Right renal cortex interstitium (tissue), 3 donors: Measurements from ENCODE around the gene SMIM44. TPM values are rescaled to one million over a fixed set of nuclear protein-coding genes. Genes with fewer than 3 reads are reported as not detected.

Experiments used
- DNase-seq, 3 donors: peaks; one replicate each; pipeline ENCODE4 v3.0.0-alpha.2; 2013; ENCODE audit warnings: low read depth in 3 of 3, low spot score in 2 of 3
- polyA plus RNA-seq, 3 donors: library from polyadenylated mRNA; unstranded; fragments of 120-200 nt; gene quantifications; one replicate each; pipeline ENCODE4 v1.2.1, GENCODE V29; 2013; ENCODE audit not compliant: insufficient read length in 3 of 3

SMIM44 gene
- polyA plus RNA-seq, 3 donors, result not detected

DNA sequence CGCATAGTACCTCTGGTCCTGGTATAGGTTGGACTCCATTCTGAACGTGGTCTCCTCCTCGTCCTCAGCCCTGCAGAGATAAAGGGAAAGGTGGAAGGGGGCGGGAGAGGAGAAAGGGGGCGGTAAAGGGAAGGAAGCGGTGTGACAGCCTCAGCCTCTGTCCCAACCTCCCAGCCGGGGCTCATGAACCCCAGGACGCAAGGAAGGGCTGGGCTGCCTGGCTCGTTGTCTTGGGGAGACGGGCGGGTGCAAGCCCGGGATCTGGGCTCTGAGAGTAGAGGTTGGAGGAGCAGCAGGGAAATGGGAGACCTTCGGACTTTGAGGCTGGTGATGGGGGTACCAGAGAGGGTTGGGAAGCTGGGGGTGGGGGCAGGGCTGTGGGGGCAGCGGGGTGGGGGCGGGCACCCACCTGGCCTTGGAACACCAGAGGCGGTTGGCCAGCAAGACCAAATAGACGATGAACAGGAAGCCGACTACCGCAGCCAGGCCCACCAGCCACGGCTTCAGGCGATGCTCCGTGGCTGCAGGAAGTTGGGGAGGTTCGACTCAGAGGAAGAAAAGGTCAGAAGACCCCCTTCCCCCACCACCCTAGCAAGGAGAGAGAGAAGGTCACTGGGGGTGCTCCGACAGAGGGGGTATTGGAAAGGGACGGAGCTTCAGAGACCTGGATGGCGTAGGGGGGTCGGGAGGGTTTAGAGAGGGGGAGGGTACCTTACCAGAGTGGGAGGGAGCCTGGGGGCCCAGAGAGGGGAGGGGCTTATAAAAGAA lies 4.6 kb downstream of the SMIM44 start:
- no peak for DNase-seq

DNA sequence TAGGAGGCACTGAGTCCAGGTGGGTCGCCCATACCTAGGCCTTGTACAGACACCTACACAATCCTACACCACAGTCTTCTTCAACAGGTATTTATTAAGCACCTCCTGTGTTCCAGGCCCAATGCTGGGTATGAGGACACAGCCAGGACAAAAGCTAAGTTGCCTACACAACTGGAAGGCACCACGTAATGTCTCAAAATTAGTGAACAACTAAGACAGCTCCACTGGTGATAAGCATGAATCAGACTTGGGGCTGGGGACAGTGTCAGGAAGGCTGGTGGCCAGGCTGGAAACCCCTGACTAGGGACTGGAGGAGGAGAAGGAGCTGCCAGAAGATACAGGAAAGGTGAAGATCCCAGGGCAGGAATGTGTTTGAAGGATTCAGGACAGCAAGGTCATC lies 5.3 kb downstream of the SMIM44 start:
- DNase-seq, result no peak

DNA sequence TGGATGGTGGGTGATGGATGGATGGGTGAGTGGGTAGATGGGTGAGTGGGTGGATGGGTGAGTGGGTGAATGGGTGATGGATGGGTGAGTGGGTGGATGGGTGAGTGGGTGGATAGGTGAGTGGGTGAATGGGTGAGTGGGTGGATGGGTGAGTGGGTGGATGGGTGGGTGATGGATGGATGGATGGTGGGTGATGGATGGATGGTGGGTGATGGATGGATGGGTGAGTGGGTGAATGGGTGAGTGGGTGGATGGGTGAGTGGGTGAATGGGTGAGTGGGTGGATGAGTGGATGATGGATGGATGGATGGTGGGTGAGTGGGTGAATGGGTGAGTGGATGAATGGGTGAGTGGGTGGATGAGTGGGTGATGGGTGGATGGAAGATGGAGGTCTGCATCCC lies 5.7 kb downstream of the SMIM44 start:
- DNase-seq, result no peak

DNA sequence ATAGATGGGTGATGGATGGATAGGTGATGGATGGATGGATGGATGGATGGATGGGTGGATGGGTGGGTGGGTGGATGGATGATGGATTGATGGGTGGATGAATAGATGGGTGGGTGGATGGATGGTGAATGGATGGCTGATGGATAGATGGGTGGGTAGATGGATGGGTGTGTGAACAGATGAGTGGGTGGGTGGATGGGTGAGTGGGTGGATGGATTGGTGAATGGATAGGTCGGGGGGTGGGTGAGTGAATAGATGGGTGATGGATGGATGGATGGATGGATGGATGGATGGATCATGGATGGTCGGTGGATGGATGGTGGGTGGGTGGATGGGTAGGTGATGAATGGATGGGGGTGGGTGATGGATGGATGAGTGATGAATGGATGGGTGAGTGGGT lies 6.4 kb downstream of the SMIM44 start:
- DNase-seq, result no peak

DNA sequence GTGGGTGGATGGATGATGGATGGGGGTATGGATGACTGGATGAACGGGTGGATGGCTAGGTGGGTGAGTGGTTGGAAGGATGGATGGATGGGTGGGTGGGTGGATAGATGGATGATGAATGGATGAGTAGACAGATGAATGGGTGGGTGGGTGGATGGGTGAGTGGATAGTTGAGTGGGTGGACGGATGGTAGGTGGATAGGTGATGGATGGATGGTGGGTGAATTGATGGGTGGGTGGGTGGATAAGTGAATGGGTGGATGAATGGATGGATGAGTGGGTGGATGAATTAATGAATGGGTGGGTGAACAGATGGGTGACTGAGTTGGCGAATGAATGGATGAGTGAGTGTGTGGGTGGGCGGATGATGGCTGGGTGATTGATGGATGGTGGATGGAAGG lies 7.8 kb downstream of the SMIM44 start:
- no peak for DNase-seq

DNA sequence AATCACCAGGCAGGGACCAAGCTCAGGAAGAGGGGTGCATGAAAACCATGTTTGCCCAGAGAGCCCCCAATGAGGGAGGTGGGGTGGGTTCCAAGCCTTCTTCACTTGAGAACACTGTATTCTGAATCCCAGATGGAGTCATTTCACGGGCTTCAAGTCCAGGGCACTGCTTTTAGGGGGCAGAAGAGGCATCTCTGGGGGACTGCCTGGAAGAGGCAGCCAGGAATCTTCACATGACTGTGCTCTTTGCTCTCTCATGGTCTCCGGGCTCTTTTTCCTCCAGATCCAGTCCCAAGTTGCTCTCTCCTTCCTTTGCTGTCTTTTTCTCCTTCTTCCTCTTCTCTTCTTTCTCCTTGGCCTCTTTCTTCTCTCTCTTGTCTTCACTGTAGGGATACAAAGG lies 8.6 kb downstream of the SMIM44 start:
- no peak for DNase-seq

DNA sequence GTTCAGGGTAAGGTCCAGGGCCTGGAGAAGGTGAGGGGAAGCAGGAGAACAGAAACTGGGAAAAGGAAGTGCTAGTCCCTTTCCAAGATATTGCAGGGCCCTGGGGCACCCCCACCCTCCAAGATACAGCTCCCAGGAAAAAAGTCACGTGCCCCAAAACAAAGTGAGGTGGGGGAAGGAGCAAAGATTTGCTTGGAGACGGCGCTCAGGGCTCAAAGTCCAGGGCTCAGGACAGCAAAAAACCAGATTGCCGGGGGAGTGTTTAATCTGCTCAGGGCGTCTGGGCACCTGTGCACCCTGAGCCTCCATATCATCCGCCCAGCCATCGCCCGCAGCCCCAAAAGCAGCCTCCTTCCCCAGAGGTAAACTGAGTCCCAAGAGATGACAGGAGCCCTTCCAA lies 9.2 kb downstream of the SMIM44 start:
- DNase-seq, result no peak

DNA sequence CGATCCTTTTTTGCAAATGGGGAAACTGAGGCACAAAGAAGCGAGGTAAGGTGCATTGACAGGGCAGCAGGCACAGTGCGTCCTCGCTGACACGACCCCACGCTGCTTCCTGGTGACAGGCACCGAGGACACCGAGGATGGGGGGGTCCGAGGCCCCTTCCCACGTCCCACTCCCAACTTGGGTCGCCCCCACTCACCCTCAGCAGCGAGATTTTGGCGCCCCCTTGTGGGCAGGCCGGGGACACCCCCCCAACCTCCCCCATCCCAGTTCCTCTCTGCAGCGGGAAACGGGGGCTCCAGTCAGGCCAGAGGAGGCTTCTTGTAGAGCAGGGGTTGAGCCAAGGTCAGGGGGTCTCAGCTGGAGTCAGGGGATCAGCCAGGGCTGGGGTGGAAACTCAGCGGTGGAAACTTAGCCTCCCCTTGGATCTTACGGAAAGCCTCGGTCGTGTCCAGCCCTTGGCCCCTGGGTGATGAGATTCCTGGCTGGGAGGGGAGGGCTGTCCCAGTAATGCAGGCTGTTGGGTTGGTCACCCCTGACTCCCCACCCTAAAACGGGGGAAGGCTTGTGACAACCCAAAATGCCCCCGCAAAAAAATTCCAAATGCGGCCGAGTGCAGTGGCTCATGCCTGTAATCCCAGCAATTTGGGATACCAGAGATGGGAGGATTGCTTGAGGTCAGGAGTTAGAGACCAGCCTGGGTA lies 11.1 kb downstream of the SMIM44 start:
- DNase-seq, result no peak

DNA sequence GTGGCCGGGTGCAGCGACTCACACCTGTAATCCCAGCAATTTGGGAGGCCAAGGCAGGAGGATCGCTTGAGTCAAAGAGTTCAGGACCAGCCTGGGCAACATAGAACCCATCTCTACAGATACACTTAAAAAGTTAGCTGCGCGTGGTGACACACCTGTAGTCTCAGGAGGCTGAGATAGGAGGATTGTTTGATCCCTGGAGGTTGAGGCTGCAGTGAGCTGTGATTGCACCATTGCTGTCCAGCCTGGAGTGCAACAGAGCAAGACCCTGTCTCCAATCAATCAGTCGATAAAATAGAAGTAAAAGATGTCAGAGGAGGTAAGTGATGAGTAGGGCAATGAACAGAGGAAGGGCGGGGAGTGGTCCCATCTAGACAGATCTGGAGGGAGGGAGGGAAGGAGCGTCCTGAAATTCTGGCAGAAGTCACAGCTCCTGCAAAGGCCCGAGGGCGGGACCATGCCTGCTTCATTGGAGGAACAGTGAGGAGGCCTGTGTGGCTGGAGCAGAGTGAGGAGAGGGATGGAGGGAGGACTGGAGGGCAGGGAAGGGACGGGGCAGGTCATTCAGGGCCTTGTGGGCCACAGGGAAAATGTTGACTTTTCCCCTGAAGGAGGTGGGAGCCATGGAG lies 12.6 kb downstream of the SMIM44 start:
- no peak for DNase-seq

DNA sequence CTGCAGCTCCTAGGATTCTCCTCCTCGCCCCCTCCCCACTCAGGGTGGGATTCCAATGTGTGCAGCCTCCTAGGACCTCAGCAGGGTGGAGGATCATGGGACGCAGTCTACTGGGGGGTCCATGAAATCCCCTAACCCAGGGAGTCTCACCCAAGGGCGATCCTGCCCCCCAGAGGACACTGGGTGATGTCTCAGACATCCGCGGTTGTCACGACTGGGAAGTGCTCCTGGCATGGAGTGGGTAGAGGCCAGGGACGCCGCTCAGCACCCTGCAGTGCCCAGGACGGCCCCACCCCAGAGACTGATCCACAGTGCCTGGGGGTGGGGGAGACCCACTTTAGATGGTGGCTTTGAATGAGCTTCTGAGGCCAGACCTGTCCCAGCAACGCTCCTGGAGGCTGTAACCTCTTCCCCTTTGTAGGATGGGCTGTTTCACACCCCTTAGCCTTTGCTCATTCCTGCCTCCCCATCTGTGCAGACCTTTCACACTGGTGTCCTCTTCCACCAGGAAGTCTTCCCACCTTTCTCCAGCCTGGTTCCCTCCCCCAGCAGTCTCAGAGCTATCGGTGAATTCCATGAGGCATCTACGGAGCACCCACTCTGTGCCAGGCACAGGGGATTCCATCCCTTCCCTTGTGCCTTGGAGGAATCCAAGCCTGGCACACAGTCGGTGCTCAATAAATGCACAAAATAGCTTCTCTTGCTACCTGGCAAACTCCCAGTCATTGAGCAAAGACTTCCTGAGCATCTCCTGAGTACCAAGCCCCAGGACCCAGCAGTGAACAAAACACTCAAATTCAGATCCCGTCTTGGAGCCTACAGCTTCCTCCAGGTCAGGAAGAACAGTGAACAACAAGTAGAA lies 13.4 kb downstream of the SMIM44 start:
- no peak for DNase-seq

DNA sequence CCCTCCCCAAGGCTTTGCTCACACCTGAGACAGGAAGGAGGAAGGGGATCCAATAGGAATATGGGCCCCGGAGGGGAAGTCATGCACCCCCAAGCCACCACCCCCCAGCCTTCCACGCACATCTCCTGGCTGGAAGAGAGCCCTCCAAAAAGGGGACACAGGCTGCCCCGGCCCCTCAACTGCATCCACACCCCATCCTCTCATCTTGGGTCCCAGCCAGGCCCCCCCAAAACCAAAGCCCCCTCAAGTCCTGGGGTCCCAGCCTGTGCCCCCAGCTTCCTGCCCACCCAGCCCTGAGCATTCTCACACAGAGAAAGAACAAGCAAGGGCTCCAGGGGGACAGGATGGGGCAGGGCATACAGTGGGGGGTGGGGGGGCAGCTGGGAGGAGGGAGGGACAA lies 15.0 kb downstream of the SMIM44 start:
- DNase-seq, result no peak

DNA sequence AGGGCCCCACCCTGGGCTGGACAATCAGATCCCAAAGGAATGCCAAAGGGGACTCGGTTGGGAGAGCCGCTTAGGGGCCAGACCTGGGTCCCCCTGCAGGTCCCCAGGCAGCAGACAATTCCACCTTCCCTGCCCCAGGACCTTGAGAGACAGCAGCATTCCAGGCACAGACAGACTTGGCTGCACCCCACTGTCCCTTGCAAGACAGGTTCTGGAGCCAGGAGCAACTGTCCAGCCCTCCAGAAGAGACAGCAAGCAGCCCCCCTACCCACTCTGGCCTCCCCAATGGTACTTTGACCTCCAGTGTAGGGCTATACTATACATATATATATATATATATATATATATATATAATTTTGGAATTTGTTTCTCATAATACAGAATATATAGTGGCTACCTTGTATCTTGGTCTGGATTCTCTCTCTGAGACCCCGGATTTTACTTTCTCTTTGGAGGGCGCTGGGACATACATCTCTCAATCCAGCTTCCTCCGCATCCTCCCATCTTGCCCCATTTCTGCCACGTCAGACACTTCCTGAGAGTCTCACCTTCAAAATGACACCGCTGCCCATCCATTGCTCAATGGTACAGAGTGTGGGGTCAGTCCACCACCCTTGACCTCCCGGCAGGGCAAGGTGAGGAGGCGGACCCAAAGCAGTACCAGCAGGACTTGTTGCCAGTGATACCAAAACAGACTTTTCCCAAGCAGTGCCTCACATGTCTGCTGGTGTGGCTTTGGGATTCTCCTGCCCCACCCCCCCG lies 15.6 kb downstream of the SMIM44 start:
- DNase-seq, result no peak

DNA sequence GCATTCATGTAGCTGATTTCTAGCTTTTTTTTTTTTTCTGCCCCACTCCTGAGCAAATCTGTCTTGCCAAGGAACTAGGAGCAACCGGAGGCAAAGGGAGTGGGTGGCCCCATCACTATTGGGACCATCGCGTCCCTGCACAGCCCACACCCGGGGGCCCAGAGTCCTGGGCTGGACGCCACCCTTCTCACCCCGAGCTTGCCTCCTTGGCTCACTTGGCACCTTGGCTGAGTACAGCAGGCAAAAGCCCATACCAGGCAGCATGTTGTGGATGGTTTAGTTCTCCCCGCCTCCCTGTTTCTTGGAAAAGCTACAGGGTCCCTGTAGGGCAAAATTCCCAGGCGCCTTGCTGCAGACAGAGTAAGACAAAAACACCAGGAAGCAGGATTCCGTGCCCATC lies 16.6 kb downstream of the SMIM44 start:
- no peak for DNase-seq

DNA sequence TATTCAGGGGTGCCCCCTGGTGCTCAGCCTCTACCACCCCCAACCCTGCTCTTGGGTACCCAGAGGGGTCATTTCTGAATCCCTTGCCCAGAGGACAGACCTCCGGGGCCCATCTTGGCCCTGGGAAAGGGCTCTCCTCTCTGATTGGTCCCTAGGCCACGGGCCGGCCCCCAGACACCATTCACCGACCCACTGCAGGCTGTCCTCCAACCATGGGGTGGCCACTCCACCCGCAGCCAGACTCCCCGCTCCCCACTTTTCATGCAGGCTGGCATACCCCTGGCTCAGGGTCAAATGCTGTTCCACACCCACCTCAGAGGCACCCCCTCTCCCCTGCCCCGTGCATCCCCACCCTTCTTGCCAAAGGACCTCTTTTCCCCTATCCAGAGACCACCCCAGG lies 17.7 kb downstream of the SMIM44 start:
- no peak for DNase-seq

DNA sequence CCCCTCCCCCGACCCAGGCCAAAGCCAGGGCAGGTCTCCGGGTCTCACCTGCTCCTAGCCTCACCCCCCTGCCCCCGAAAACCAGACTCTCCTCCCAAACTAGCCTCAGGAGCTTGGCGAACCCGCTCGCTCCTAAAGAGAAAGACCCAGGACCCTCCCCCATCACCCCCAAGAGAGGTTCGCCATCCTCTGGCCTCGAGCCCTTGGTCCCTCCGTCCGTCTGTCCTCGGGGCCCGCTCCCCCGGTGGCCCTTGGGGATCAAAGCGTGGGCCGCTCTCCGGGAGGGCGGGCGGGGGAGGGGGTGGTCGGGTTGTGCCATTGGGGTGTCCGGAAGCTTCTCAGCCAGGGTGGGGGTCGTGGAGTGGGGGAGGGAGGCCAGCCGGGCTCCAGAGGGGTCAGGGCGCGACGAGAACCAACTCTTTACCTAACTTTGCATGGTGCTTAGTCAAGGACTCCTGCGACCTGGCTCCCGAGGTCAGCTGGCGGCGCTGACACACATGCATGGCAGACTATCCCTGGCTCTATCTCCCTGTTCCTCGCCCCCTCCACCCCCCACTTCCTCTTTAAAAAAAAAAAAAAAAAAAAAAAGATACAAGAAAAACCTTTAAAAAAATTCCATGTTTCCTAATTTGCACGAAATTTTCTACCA lies 18.5 kb downstream of the SMIM44 start:
- no peak for DNase-seq

DNA sequence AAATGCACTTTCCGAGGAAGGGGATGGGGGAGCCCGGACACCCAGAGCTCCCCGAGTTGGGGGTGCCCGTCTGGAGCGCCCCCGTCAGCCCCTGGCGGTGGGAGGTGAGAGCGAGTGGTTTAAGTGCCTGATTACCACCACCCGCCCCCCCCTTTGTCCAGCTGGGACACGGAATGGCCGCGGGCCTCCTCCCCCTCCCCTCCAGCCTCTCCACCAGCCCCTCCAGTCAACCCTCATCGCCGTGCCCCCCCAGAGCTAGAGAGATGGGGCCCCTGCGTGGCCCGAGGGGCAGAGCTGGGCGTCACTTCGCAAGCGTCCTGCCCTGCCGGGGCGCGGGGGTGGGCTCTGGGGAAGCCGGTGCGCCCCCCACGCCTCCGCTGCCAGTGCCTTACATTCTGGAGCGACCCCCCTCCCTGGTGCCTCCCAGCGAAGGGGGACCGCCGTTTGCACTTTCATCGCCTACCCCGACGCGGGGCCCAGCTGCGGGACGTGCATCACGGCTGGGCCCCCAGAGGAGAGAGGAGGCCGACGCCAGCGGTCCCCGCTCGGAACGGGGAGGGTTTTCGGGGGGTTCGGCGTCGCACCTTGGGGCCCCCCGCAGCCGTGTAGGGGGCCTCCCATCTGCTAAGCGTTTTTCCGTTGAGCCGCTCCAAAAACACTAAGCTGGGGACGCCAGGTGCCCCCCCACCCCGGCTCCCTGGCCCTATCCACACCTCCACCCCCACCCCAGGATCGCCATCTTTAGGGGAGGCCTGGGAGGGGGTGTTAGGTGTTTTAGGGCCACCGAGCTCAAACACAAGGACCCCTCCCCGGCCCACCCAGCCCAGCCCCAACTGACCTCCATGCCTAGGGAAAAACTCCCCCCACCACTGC lies 19.3 kb downstream of the SMIM44 start:
- no peak for DNase-seq

DNA sequence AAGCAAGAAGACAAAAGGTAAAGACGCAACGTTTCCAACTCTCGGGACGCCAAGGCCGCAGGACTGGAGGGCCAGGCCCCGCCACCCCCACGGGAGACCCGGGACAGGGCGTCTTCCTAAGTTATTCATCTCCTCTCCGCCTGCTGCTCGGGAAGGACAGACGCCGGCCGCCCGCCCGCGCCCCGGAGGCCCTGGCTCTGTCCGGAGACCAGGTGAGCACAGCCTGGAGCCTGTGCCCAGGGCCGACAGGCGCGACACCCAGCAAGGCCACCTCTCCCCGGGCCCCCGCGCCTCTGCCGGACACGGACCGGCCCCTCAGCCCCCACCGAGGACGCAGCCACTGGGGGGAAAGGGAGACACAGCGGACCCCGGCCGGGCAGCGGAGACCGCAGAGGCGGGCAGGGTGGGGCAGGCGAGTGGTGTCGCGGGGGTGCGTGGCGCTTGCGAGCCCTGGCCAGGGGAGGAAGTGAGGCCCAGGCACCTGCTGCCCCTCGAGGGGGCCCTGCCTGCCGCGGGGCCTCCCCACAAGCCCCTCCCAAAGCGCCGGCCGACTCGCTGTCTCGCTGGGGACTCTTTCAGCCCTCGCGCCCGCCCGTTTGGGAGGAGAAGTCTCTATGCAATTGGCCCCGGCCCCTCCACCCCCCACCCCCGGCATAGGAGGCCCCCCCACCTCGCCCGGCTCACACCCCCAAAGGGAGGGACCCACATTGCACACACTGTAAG lies 20.1 kb downstream of the SMIM44 start:
- no peak for DNase-seq

DNA sequence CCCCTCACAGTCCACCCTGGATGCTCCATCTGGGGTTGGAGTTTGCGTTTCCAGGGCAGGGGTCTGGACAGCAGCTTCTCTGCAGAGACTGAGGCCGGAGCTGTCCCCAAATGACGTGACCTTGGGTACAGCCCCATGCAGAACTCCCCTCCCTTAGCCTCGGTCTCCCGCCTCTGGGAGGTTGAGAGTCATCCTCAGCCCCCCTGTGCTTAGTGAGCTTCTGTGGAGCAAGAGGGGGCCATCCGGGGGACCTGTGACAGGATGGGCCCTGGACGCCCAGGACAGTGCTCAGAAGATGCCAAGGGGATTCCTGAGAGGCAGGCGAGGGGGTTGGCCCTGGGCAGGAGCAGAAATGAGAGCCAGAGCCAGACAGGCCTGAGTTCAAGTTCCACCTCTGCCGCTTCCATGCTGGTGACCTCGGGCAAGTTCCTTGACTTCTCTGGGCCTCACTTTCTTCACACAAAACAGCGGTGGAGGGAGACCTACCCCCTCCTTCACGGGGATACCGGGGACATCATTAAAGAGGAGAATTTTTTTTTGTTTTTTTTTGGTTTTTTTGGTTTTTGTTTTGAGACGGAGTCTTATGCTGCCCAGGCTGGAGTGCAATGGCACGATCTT lies 23.2 kb downstream of the SMIM44 start:
- DNase-seq, result no peak
